Common myeloid progenitor, CD34-positive (primary cell): ENCODE data around the gene PLIN5.
A peak's percentile ranks its signal among the peaks of the same experiment; 100 is the strongest.

Experiments
- CTCF ChIA-PET: fragments of 350-600 bp; sonication (Branson Sonifier 250); formaldehyde crosslinking; loops from one replicate; lab custom pipeline; 2021; ENCODE audit warnings: antibody characterized with exemption; lab: Charles Lee
- POLR2A ChIA-PET: fragments of 350-600 bp; sonication (Branson Sonifier 250); formaldehyde crosslinking; loops from one replicate; lab custom pipeline; 2021; ENCODE audit warnings: antibody characterized with exemption; lab: Charles Lee
- DNase-seq, 3 donors: peaks; one replicate each; pipeline versions ENCODE4 v3.0.0 to v3.0.0-alpha.2; 2013
- H3K27ac ChIP-seq, 2 experiments: 1 replicate in 1 of 2; 2 replicates in 1 of 2; pipeline ENCODE4 v1.7.0; 2013; ENCODE audit warnings: inconsistent platforms in 2 of 2, low read length in 2 of 2, mild to moderate bottlenecking in 2 of 2, low read depth in 1 of 2, moderate library complexity in 1 of 2; ENCODE audit not compliant: severe bottlenecking in 2 of 2, insufficient read depth in 1 of 2, poor library complexity in 1 of 2
- H3K27me3 ChIP-seq, 5 experiments: replicated peaks in 2 of 5; 1 replicate in 3 of 5; 2 replicates in 2 of 5; pipeline versions ENCODE4 v1.6.1 to v1.7.0; 2013; ENCODE audit warnings: low read length in 4 of 5, mild to moderate bottlenecking in 2 of 5, moderate library complexity in 2 of 5, inconsistent platforms in 1 of 5; ENCODE audit not compliant: insufficient read depth in 5 of 5, control insufficient read depth in 4 of 5
- H3K36me3 ChIP-seq, 4 experiments: 1 replicate in 2 of 4; 2 replicates in 2 of 4; pipeline versions ENCODE4 v1.6.1 to v1.7.0; 2013; ENCODE audit warnings: low read length in 3 of 4, control low read depth in 1 of 4, mild to moderate bottlenecking in 1 of 4; ENCODE audit not compliant: control insufficient read depth in 4 of 4, insufficient read depth in 4 of 4
- H3K4me1 ChIP-seq, 4 experiments: 1 replicate in 3 of 4; 2 replicates in 1 of 4; pipeline versions ENCODE4 v1.6.1 to v1.7.1; 2013; ENCODE audit warnings: low read length in 3 of 4, mild to moderate bottlenecking in 3 of 4, control low read depth in 1 of 4, inconsistent platforms in 1 of 4, moderate library complexity in 1 of 4; ENCODE audit not compliant: control insufficient read depth in 4 of 4, insufficient read depth in 4 of 4; ENCODE audit errors: control extremely low read depth in 1 of 4
- H3K4me3 ChIP-seq, 7 experiments: 1 replicate in 4 of 7; 2 replicates in 3 of 7; pipeline versions ENCODE4 v1.5.1 to v1.7.0; 2013; ENCODE audit warnings: mild to moderate bottlenecking in 7 of 7, low read length in 6 of 7, moderate library complexity in 6 of 7, inconsistent platforms in 2 of 7, low read depth in 2 of 7, control low read depth in 1 of 7; ENCODE audit not compliant: insufficient read depth in 4 of 7, control insufficient read depth in 1 of 7; ENCODE audit errors: extremely low read depth in 1 of 7
- H3K9me3 ChIP-seq, 5 experiments: 1 replicate in 4 of 5; 2 replicates in 1 of 5; pipeline versions ENCODE4 v1.6.1 to v1.7.1; 2013; ENCODE audit warnings: low read length in 4 of 5, mild to moderate bottlenecking in 2 of 5, inconsistent platforms in 1 of 5, low read depth in 1 of 5, moderate library complexity in 1 of 5; ENCODE audit not compliant: control insufficient read depth in 4 of 5, insufficient read depth in 2 of 5; ENCODE audit errors: control extremely low read depth in 1 of 5
- WGBS: methylation state at CpG from one replicate; pipeline ENCODE4 v1.1.5; 2013; ENCODE audit not compliant: insufficient coverage; 5-methylcytosine and 5-hydroxymethylcytosine counted together

Gene PLIN5

GRCh38 chr19:4487572-4487971 is 47.5 kb downstream of the PLIN5 start:
- Histone ChIP-seq H3K4me3 (no peak overlapping the region), H3K27me3 (no peaks in the 10 kb centered on the region), H3K9me3 (no peaks in the 10 kb centered on the region), H3K36me3 (peaks cover 6 to 54% (median 32%) of the 10 kb centered on the region in 4 experiments), H3K4me1 (no peaks in the 10 kb centered on the region), H3K27ac (no peak overlapping the region)
- no peak for DNase-seq
- POLR2A ChIA-PET = interaction anchor here (0.6 kb wide), 1 partner anchor 287 kb away, joined by 4 read pairs; no protein-coding TSS in a partner anchor
- CTCF ChIA-PET = no interaction called here
- WGBS = 97% methylated on average over 9 of the region's 11 CpGs

GRCh38 chr19:4483385-4483784 is 51.6 kb downstream of the PLIN5 start:
- CTCF ChIA-PET = interaction anchor here (0.6 to 0.7 kb wide), 2 partner anchors 50 to 62 kb away, joined by 3 to 5 read pairs; no protein-coding TSS in a partner anchor
- no peak overlapping the region for H3K27ac ChIP-seq
- H3K9me3 ChIP-seq = no peaks in the 10 kb centered on the region
- H3K4me1 ChIP-seq = no peaks in the 10 kb centered on the region
- H3K27me3 ChIP-seq = no peaks in the 10 kb centered on the region
- DNase-seq = no peak
- WGBS = 95% methylated on average over 14 of the region's 19 CpGs
- H3K4me3 ChIP-seq = no peak overlapping the region
- POLR2A ChIA-PET = no interaction called here
- peaks cover 6 to 34% (median 21%) of the 10 kb centered on the region in 4 experiments for H3K36me3 ChIP-seq

- H3K4me3 ChIP-seq = no peak overlapping the region
- H3K27me3 ChIP-seq = no peaks in the 10 kb centered on the region
- peaks cover 3 to 35% (median 20%) of the 10 kb centered on the region in 4 experiments for H3K36me3 ChIP-seq
- no peaks in the 10 kb centered on the region for H3K9me3 ChIP-seq
- 98% methylated on average over 29 of the region's 35 CpGs for WGBS
- no peaks in the 10 kb centered on the region for H3K4me1 ChIP-seq
- ChIA-PET POLR2A (no interaction called here), CTCF (no interaction called here)
- H3K27ac ChIP-seq = no peak overlapping the region
- DNase-seq = no peak
These were observed 52.2 kb downstream of the PLIN5 start for GRCh38 chr19:4482721-4483364.

DNA sequence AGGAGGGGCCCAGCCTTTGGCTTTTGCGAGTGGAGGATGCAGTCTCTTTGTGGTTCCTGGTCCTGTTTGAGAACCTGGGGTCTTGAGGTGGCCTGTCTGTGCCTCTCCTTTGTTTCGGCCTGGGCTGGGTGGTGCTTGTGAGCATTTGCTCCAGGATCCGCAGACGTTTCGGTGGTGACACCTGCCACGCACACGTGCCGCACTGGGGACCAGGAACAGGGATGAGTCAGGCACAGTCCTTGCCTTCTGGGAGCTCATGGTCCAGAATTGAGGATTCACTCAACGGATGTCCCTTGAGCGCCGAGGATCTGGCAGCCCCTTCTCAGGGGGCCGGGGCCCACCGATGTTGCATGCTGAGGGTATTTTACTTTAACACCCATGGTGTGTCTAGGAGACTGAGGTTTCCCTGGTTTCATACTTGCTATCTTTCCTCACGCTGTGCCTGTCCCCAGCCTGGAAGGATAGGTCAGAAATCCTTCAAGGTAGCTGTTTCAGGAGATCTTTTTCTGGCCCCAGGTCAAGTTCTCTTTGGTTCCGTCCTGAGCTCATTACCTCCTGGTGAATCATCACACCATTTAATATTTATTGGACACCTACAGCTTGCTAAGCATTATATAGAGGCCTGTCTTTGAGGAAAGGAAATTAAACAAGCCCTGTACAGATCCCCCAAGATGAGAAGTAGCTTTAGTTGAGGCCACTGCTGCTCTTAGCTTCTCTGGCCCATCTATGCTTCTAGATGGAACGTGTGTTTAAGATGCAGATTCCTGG is 57.8 kb downstream of the PLIN5 start:
- Histone ChIP-seq H3K27me3 (no peaks in the 10 kb centered on the region), H3K27ac (no peak overlapping the region), H3K4me1 (peaks cover 0 to 25% (median 21%) of the 10 kb centered on the region in 4 experiments), H3K9me3 (no peaks in the 10 kb centered on the region), H3K4me3 (no peak overlapping the region), H3K36me3 (peaks cover 6 to 36% (median 20%) of the 10 kb centered on the region in 4 experiments)
- POLR2A ChIA-PET = no interaction called here
- DNase-seq = no peak
- WGBS = 89% methylated on average over 12 of the region's 16 CpGs
- CTCF ChIA-PET = interaction anchor here (1.3 kb wide), 1 partner anchor 63 kb away, joined by 4 read pairs; the partner anchor contains the start of gene LRG1

- H3K36me3 ChIP-seq = peaks cover 6 to 34% (median 18%) of the 10 kb centered on the region in 4 experiments
- H3K4me1 ChIP-seq = peaks cover 0 to 32% (median 26%) of the 10 kb centered on the region in 4 experiments
- CTCF ChIA-PET = interaction anchor here (1.2 to 1.8 kb wide), 4 partner anchors 47 to 273 kb away, joined by 3 to 5 read pairs (median 4); partner anchors contain the start of gene SH3GL1
- H3K27me3 ChIP-seq = no peaks in the 10 kb centered on the region
- no peaks in the 10 kb centered on the region for H3K9me3 ChIP-seq
- peak overlapping the region; percentile 28 to 90 (median 79) for H3K4me3 ChIP-seq
- WGBS = 9% methylated on average over 8 of the region's 13 CpGs
- peak; percentile 64 to 83 (median 78) for DNase-seq
- POLR2A ChIA-PET = interaction anchor here (0.6 kb wide), 2 partner anchors 140 to 197 kb away, joined by 3 to 4 read pairs; no protein-coding TSS in a partner anchor
- peak overlapping the region in 1 of 2 experiments; percentile 38 for H3K27ac ChIP-seq
These were observed 60.5 kb downstream of the PLIN5 start for GRCh38 chr19:4474514-4475022.

GRCh38 chr19:4473763-4474513 is 61.1 kb downstream of the PLIN5 start:
- Histone ChIP-seq H3K4me3 (peak overlapping the region; percentile 28 to 90 (median 79)), H3K36me3 (peaks cover 6 to 30% (median 18%) of the 10 kb centered on the region in 4 experiments), H3K9me3 (no peaks in the 10 kb centered on the region), H3K4me1 (peaks cover 0 to 32% (median 26%) of the 10 kb centered on the region in 4 experiments), H3K27ac (peak overlapping the region in 1 of 2 experiments; percentile 82), H3K27me3 (no peaks in the 10 kb centered on the region)
- 23% methylated on average over 22 of the region's 23 CpGs for WGBS
- DNase-seq = no peak
- CTCF ChIA-PET = interaction anchor here (1.2 to 1.8 kb wide), 4 partner anchors 47 to 272 kb away, joined by 3 to 5 read pairs (median 4); partner anchors contain the start of gene SH3GL1
- POLR2A ChIA-PET = interaction anchor here (0.6 kb wide), 1 partner anchor 468 kb away, joined by 4 read pairs; no protein-coding TSS in a partner anchor
